ENCODE results near the gene HABP4.

HABP4 gene

DNA sequence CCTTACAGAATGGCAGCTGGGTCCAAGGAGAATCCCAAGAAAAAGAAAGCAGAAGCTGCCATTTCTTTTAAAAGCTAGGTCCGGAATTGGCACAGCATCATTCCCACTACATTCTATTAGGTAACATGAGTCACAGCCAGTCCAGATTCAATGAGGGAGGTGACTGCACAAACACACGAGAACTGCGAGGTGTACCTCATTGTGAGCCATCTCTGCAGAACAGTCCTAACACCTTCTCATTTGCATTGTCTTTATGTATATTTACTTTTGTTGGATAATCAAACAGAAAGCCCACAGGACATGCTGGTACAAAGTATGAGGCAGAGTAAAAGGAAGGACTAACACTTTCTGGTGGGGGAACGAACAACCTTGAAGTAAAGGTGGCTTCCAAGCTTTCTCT, 14.6 kb upstream of the HABP4 start:
- H3K27me3 ChIP-seq (ENCODE audit: insufficient read depth, poor library complexity, severe bottlenecking), result no peaks in the 10 kb centered on the region
- no peak overlapping the region for H3K4me3 ChIP-seq (replicated peaks; ENCODE audit: insufficient read depth, low read length)
- H3K27ac ChIP-seq (replicated peaks), result no peak overlapping the region
- DNase-seq (ENCODE audit: low read depth in 1 of 2, low spot score in 1 of 2), result no peak
- no peak for TF ChIP-seq GABPA (IDR thresholded peaks at IDR 0.05; ENCODE audit: low read depth)
- TF ChIP-seq, protein P1, sequence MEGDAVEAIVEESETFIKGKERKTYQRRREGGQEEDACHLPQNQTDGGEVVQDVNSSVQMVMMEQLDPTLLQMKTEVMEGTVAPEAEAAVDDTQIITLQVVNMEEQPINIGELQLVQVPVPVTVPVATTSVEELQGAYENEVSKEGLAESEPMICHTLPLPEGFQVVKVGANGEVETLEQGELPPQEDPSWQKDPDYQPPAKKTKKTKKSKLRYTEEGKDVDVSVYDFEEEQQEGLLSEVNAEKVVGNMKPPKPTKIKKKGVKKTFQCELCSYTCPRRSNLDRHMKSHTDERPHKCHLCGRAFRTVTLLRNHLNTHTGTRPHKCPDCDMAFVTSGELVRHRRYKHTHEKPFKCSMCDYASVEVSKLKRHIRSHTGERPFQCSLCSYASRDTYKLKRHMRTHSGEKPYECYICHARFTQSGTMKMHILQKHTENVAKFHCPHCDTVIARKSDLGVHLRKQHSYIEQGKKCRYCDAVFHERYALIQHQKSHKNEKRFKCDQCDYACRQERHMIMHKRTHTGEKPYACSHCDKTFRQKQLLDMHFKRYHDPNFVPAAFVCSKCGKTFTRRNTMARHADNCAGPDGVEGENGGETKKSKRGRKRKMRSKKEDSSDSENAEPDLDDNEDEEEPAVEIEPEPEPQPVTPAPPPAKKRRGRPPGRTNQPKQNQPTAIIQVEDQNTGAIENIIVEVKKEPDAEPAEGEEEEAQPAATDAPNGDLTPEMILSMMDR (IDR thresholded peaks at IDR 0.05; ENCODE audit: insufficient read depth, low read length), result no peak
- TF ChIP-seq POLR2AphosphoS5 (IDR thresholded peaks at IDR 0.05; ENCODE audit: low read depth), result no peak
- TF ChIP-seq SPI1 (IDR thresholded peaks at IDR 0.05; ENCODE audit: borderline replicate concordance, low read depth), result no peak
- no peak for TF ChIP-seq REST (IDR thresholded peaks at IDR 0.05; ENCODE audit: insufficient replicate concordance, low read depth)

DNA sequence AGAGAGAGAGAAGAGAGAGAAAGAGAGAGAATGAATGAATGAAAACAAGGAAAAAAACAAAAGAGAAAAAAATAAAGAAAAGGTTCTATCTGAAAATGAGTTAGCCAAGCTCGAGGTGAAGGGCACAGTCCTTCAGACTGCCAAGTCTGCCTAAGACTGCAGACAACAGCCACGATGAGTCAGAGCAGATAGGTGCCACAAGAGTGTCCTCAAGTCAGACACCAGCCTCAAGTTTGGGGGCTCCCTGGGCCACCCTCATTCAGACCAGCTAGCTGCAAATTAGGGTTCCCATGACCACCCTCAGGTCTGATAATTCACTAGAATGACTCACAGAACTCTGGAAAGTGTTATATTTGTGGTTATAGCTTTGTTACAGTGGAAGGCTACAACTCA, 13.9 kb upstream of the HABP4 start:
- no peak for DNase-seq (ENCODE audit: low read depth in 1 of 2, low spot score in 1 of 2)
- H3K4me3 ChIP-seq (replicated peaks; ENCODE audit: insufficient read depth, low read length), result no peak overlapping the region
- H3K27me3 ChIP-seq (ENCODE audit: insufficient read depth, poor library complexity, severe bottlenecking), result no peaks in the 10 kb centered on the region
- H3K27ac ChIP-seq (replicated peaks), result no peak overlapping the region
- TF ChIP-seq POLR2AphosphoS5 (IDR thresholded peaks at IDR 0.05; ENCODE audit: low read depth) (no peak), REST (IDR thresholded peaks at IDR 0.05; ENCODE audit: insufficient replicate concordance, low read depth) (no peak), GABPA (IDR thresholded peaks at IDR 0.05; ENCODE audit: low read depth) (no peak), SPI1 (IDR thresholded peaks at IDR 0.05; ENCODE audit: borderline replicate concordance, low read depth) (no peak)
- TF ChIP-seq, protein P1 (IDR thresholded peaks at IDR 0.05; ENCODE audit: insufficient read depth, low read length), result no peak

GRCh38 chr9:96436456-96437126, 13.4 kb upstream of the HABP4 start:
- no peak overlapping the region for H3K4me3 ChIP-seq (replicated peaks; ENCODE audit: insufficient read depth, low read length)
- TF ChIP-seq, protein P1 (IDR thresholded peaks at IDR 0.05; ENCODE audit: insufficient read depth, low read length), result no peak
- no peak for TF ChIP-seq POLR2AphosphoS5 (IDR thresholded peaks at IDR 0.05; ENCODE audit: low read depth)
- no peak for TF ChIP-seq REST (IDR thresholded peaks at IDR 0.05; ENCODE audit: insufficient replicate concordance, low read depth)
- no peak for TF ChIP-seq SPI1 (IDR thresholded peaks at IDR 0.05; ENCODE audit: borderline replicate concordance, low read depth)
- TF ChIP-seq GABPA (IDR thresholded peaks at IDR 0.05; ENCODE audit: low read depth), result no peak
- H3K27ac ChIP-seq (replicated peaks), result no peak overlapping the region
- no peaks in the 10 kb centered on the region for H3K27me3 ChIP-seq (ENCODE audit: insufficient read depth, poor library complexity, severe bottlenecking)
- DNase-seq (ENCODE audit: low read depth in 1 of 2, low spot score in 1 of 2), result no peak
